HEK293 (cell line): Measurements from ENCODE around the gene C8G.

Experiments used
- CTCF ChIA-PET: fragments of 350-600 bp; formaldehyde crosslinking; extraction: SDS; loops from one replicate; lab custom pipeline; 2021; ENCODE audit warnings: antibody characterized with exemption; lab: Yijun Ruan, JAX
- POLR2A ChIA-PET: fragments of 300-600 bp; formaldehyde crosslinking; extraction: SDS; loops from one replicate; lab custom pipeline; 2020; ENCODE audit warnings: antibody characterized with exemption, inconsistent platforms; lab: Yijun Ruan, JAX
- H3K27ac ChIP-seq: fragments of 200-500 bp; sonication (Bioruptor generic); 2 replicates; pipeline ENCODE4 v1.5.1; 2014; ENCODE audit warnings: low read depth, low read length, control low read depth, inconsistent platforms; ENCODE audit errors: extremely low read depth
- H3K36me3 ChIP-seq, 2 experiments: fragments of 200-500 bp in 1 of 2; sonication (Bioruptor generic) in 1 of 2; 1 replicate in 1 of 2; 2 replicates in 1 of 2; pipeline ENCODE4 v1.5.1; 2014 to 2017; ENCODE audit warnings: inconsistent platforms in 2 of 2, low read length in 2 of 2; ENCODE audit not compliant: control insufficient read depth in 2 of 2, insufficient read depth in 1 of 2
- H3K4me1 ChIP-seq: fragments of 200-500 bp; sonication (Bioruptor generic); 2 replicates; pipeline ENCODE4 v1.5.1; 2014; ENCODE audit warnings: mild to moderate bottlenecking, low read length, inconsistent platforms; ENCODE audit not compliant: control insufficient read depth, insufficient read depth
- H3K4me3 ChIP-seq: 2 replicates; pipeline ENCODE4 v1.5.1; 2011; ENCODE audit warnings: low read depth, mild to moderate bottlenecking, control low read depth, low read length, moderate library complexity
- H3K9me3 ChIP-seq: fragments of 200-500 bp; sonication (Bioruptor generic); 2 replicates; pipeline ENCODE4 v1.5.1; 2014; ENCODE audit warnings: low read depth, low read length, inconsistent platforms; ENCODE audit not compliant: control insufficient read depth, insufficient read depth
- EGR2 ChIP-seq: fragments of 450-650 bp; formaldehyde crosslinking; IDR thresholded peaks from 2 replicates; pipeline ENCODE4 v1.5.1; 2016; ENCODE audit warnings: low read depth, missing biosample characterization, missing genetic modification characterization
- FEZF1 ChIP-seq: fragments of 450-650 bp; formaldehyde crosslinking; IDR thresholded peaks from 2 replicates; pipeline ENCODE4 v1.5.1; 2016; ENCODE audit warnings: missing biosample characterization, missing genetic modification characterization
- GLI2 ChIP-seq: fragments of 450-650 bp; formaldehyde crosslinking; IDR thresholded peaks from 2 replicates; pipeline ENCODE4; 2017; ENCODE audit warnings: missing biosample characterization, missing genetic modification characterization, low read depth, borderline replicate concordance
- MEIS1 ChIP-seq: sonication (generic); formaldehyde crosslinking; IDR thresholded peaks from 2 replicates; pipeline ENCODE4 v1.8.1; 2022; ENCODE audit warnings: missing genetic modification reagents, mild to moderate bottlenecking, borderline replicate concordance
- PRDM1 ChIP-seq: fragments of 450-650 bp; formaldehyde crosslinking; IDR thresholded peaks from 2 replicates; pipeline ENCODE4; 2016; ENCODE audit warnings: missing biosample characterization, missing genetic modification characterization
- REST ChIP-seq: fragments of 450-650 bp; formaldehyde crosslinking; IDR thresholded peaks from 2 replicates; pipeline ENCODE4 v1.5.1; 2016; ENCODE audit warnings: missing biosample characterization, missing genetic modification characterization
- SALL2 ChIP-seq: fragments of 450-650 bp; formaldehyde crosslinking; IDR thresholded peaks from 2 replicates; pipeline ENCODE4 v1.5.0; 2017; ENCODE audit warnings: missing biosample characterization, mild to moderate bottlenecking, missing genetic modification characterization, borderline replicate concordance
- WT1 ChIP-seq: fragments of 450-650 bp; formaldehyde crosslinking; IDR thresholded peaks from 2 replicates; pipeline ENCODE4 v1.5.1; 2016; ENCODE audit warnings: missing biosample characterization, missing genetic modification characterization
- ZFHX2 ChIP-seq: fragments of 450-650 bp; formaldehyde crosslinking; conservative IDR thresholded peaks from 2 replicates; pipeline ENCODE4 v1.5.1; 2016; ENCODE audit warnings: missing biosample characterization, missing genetic modification characterization
- ZFP37 ChIP-seq: fragments of 450-650 bp; formaldehyde crosslinking; IDR thresholded peaks from 2 replicates; pipeline ENCODE4 v1.5.1; 2016; ENCODE audit warnings: missing biosample characterization, missing genetic modification characterization
- ZFP69B ChIP-seq: fragments of 450-650 bp; formaldehyde crosslinking; IDR thresholded peaks from 2 replicates; pipeline ENCODE4 v1.5.1; 2016; ENCODE audit warnings: missing biosample characterization, missing genetic modification characterization
- ZNF157 ChIP-seq: fragments of 450-650 bp; formaldehyde crosslinking; IDR thresholded peaks from 2 replicates; pipeline ENCODE4 v1.5.1; 2016; ENCODE audit warnings: missing biosample characterization, missing genetic modification characterization
- ZNF175 ChIP-seq: fragments of 450-650 bp; formaldehyde crosslinking; IDR thresholded peaks from 2 replicates; pipeline ENCODE4 v1.5.1; 2016; ENCODE audit warnings: missing biosample characterization, missing genetic modification characterization
- ZNF19 ChIP-seq: fragments of 450-650 bp; formaldehyde crosslinking; IDR thresholded peaks from 2 replicates; pipeline ENCODE4; 2016; ENCODE audit warnings: missing biosample characterization, missing genetic modification characterization, low read depth
- ZNF239 ChIP-seq: fragments of 450-650 bp; formaldehyde crosslinking; IDR thresholded peaks from 2 replicates; pipeline ENCODE4 v1.5.1; 2016; ENCODE audit warnings: missing biosample characterization, missing genetic modification characterization
- ZNF26 ChIP-seq: fragments of 450-650 bp; formaldehyde crosslinking; IDR thresholded peaks from 2 replicates; pipeline ENCODE4 v1.5.1; 2016; ENCODE audit warnings: missing biosample characterization, missing genetic modification characterization
- ZNF266 ChIP-seq: fragments of 450-650 bp; formaldehyde crosslinking; IDR thresholded peaks from 2 replicates; pipeline ENCODE4 v1.5.1; 2016; ENCODE audit warnings: missing biosample characterization, missing genetic modification characterization, low read depth
- ZNF76 ChIP-seq: fragments of 450-650 bp; formaldehyde crosslinking; IDR thresholded peaks from 2 replicates; pipeline ENCODE4; 2016; ENCODE audit warnings: low read depth, missing biosample characterization, missing genetic modification characterization, borderline replicate concordance
- ZSCAN23 ChIP-seq: fragments of 450-650 bp; formaldehyde crosslinking; IDR thresholded peaks from 2 replicates; pipeline ENCODE4 v1.5.1; 2016; ENCODE audit warnings: missing biosample characterization, missing genetic modification characterization
- TF ChIP-seq, protein P1 (sequence below): fragments of 450-650 bp; formaldehyde crosslinking; IDR thresholded peaks from 2 replicates; pipeline ENCODE4 v1.5.1; 2016; ENCODE audit warnings: missing biosample characterization, missing genetic modification characterization
- TF ChIP-seq, protein P2 (sequence below): fragments of 450-650 bp; formaldehyde crosslinking; IDR thresholded peaks from 2 replicates; pipeline ENCODE4 v1.5.1; 2016; ENCODE audit warnings: missing biosample characterization, missing genetic modification characterization

The C8G gene

GRCh38 chr9:136935651-136936050 lies 9.4 kb upstream of the C8G start (continued):
- no peak for TF ChIP-seq PRDM1
- no peak for TF ChIP-seq ZNF266
- TF ChIP-seq SALL2 (tag by site-specific recombination): no peak
- no peak for TF ChIP-seq ZFP37 (tag by site-specific recombination)
- TF ChIP-seq FEZF1 (tag by site-specific recombination): no peak

DNA sequence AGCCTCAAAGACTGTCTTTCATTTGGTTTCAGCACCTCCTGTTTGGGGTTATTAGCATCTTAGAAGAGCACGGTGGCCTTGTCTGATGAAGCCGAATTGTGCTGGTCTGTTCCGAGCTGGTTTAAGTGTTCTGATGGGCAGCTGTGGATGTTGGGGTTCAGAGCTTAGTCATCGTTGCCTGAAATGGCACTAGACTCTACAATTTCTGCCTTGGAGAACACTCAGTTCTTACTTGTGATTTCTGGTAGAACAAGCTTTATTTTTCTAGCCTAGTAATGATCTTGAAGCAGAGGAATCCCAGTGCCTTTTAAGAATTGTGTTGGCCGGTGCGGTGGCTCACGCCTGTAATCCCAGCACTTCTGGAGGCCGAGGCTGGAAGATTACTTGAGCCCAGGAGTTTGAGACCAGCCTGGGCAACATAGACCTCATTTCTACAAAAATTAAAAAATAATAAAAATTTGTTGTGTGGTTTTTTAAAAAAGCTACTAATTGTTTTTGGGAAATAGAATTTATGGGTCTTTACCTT lies 8.3 kb upstream of the C8G start:
- Histone ChIP-seq H3K27ac (no peak overlapping the region), H3K4me1 (no peaks in the 10 kb centered on the region), H3K9me3 (no peaks in the 10 kb centered on the region), H3K36me3 (peaks cover 0 to 36% of the 10 kb centered on the region in 2 experiments; a peak in 1 of 3 replicates)
- CTCF ChIA-PET: interaction anchor here (0.7 to 1.1 kb wide), 3 partner anchors 8 to 98 kb away, joined by 3 read pairs; partner anchors contain the start of gene C8G
- TF ChIP-seq WT1 (tag by site-specific recombination) (no peak), ZNF76 (tag by site-specific recombination) (no peak), MEIS1 (CRISPR knock-in tag) (no peak), ZFP69B (tag by site-specific recombination) (no peak), ZNF175 (tag by site-specific recombination) (no peak), REST (tag by site-specific recombination) (no peak), ZNF19 (tag by site-specific recombination) (no peak), ZNF239 (tag by site-specific recombination) (no peak), GLI2 (tag by site-specific recombination) (no peak), ZSCAN23 (tag by site-specific recombination) (no peak)
- TF ChIP-seq, protein P1, sequence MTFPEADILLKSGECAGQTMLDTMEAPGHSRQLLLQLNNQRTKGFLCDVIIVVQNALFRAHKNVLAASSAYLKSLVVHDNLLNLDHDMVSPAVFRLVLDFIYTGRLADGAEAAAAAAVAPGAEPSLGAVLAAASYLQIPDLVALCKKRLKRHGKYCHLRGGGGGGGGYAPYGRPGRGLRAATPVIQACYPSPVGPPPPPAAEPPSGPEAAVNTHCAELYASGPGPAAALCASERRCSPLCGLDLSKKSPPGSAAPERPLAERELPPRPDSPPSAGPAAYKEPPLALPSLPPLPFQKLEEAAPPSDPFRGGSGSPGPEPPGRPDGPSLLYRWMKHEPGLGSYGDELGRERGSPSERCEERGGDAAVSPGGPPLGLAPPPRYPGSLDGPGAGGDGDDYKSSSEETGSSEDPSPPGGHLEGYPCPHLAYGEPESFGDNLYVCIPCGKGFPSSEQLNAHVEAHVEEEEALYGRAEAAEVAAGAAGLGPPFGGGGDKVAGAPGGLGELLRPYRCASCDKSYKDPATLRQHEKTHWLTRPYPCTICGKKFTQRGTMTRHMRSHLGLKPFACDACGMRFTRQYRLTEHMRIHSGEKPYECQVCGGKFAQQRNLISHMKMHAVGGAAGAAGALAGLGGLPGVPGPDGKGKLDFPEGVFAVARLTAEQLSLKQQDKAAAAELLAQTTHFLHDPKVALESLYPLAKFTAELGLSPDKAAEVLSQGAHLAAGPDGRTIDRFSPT (tag by site-specific recombination): no peak
- TF ChIP-seq, all 188 proteins: peak for 0
- POLR2A ChIA-PET: interaction anchor here (0.6 to 1.4 kb wide), 2 partner anchors 9 to 41 kb away, joined by 4 to 5 read pairs; no protein-coding TSS in a partner anchor
- H3K4me3 ChIP-seq: no peak overlapping the region

- TF ChIP-seq, protein P2, sequence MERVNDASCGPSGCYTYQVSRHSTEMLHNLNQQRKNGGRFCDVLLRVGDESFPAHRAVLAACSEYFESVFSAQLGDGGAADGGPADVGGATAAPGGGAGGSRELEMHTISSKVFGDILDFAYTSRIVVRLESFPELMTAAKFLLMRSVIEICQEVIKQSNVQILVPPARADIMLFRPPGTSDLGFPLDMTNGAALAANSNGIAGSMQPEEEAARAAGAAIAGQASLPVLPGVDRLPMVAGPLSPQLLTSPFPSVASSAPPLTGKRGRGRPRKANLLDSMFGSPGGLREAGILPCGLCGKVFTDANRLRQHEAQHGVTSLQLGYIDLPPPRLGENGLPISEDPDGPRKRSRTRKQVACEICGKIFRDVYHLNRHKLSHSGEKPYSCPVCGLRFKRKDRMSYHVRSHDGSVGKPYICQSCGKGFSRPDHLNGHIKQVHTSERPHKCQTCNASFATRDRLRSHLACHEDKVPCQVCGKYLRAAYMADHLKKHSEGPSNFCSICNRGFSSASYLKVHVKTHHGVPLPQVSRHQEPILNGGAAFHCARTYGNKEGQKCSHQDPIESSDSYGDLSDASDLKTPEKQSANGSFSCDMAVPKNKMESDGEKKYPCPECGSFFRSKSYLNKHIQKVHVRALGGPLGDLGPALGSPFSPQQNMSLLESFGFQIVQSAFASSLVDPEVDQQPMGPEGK: no peak
- TF ChIP-seq ZFP69B (tag by site-specific recombination) (no peak), ZFHX2 (peak; percentile 61), ZNF26 (tag by site-specific recombination) (peak; percentile 96), ZNF157 (tag by site-specific recombination) (no peak), EGR2 (tag by site-specific recombination) (peak; percentile 75; the same call in 1 of the 2 replicates)
- ChIA-PET POLR2A (interaction anchor here (1.3 to 1.4 kb wide), 2 partner anchors 10 to 55 kb away, joined by 4 to 6 read pairs; partner anchors contain the start of gene PAXX), CTCF (interaction anchor here (1.1 to 1.9 kb wide), 3 partner anchors 11 to 98 kb away, joined by 3 to 7 read pairs (median 5); no protein-coding TSS in a partner anchor)
- H3K9me3 ChIP-seq: no peaks in the 10 kb centered on the region
- H3K36me3 ChIP-seq: peaks cover 0 to 43% of the 10 kb centered on the region in 2 experiments; a peak in 1 of 3 replicates
- H3K4me1 ChIP-seq: no peaks in the 10 kb centered on the region
- H3K4me3 ChIP-seq: no peak overlapping the region
- no peak overlapping the region for H3K27ac ChIP-seq
Observed at GRCh38 chr9:136937186-136938001, 7.6 kb upstream of the C8G start.
